Endometrium (tissue), 2 donors: ENCODE measurements around the gene MBD6.
A peak's percentile ranks its signal among the peaks of the same experiment; 100 is the strongest.
"Not testable (repeated sequence)": the region's sequence is repeated elsewhere in the genome, so short reads cannot be mapped to it uniquely, and the experiment has no call there.

ENCODE experiments used
- FAIRE-seq: peaks from 2 replicates; lab custom pipeline; 2012; peaks lifted over from hg19 to GRCh38; lab: Jason Lieb, UNC
- donor health status: control.
- donor health status: control.

MBD6 gene

DNA sequence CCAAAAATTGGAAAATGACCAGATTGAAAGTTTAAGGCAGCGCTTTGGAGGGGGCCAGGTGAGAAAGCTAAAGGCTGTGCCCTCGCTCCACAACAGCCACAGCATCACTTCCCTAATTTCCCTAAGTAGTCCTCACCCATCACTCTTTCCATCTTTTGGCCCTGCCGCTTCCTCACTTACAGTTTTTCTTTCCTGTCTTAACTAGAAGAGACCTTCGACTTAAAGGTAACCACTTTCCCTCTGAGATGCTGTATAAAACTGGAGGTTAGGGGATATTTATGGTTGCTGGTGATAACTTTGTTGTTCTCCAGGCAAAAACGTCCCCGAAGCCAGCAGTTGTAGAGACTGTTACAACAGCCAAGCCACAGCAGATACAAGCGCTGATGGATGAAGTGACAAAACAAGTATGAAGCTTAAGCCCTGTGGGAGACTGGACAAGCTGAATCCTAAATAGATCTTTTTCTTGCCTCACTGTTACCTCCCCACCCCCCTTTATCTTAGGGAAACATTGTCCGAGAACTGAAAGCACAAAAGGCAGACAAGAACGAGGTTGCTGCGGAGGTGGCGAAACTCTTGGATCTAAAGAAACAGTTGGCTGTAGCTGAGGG is 6.6 kb upstream of the MBD6 start:
- no peak for FAIRE-seq

DNA sequence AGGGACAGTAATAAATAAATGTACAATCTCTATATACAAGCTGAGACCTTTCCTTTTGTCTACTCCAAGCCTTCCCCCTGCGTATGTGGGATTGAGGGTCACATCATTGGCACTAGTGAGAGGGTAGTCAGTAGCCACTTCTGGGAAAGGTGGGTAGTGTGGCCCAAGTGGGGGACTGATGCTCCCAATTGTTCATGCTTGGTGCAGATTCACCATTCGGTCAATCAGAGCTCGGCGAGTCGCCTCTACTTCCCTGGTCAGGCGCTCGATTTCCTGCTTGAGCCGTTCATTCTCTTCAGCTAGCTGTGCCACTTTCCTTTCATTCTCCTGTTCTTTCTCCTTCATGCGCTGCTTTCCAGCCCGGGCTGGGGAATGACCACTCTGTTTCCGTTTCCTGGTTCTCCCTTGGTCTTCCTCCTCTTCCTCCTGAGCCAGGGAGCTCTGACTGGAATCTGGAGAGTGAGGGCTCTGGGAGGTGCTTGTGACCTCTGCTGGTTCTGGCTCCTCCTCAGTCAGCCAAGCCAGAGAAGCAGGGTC is 5.9 kb upstream of the MBD6 start:
- no peak for FAIRE-seq

DNA sequence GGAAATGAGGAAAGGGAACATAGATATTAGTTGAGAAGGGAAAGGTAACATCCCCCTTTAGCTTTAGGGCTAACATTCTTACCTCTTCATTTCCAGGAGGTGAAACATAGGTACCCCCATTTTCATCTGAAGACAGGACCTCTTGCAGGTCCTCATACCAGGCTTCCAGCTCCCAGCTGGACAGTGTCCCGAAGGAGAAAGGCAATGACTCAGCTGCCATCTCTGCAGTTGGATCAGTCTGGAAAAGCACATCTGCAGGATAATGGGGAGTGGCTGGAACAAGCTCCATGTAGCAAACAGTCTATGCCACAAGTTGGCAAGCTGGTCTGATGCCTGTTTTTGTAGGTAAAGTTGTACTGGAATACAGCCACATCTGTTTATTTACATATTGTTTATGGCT is 5.4 kb upstream of the MBD6 start:
- FAIRE-seq: no peak

DNA sequence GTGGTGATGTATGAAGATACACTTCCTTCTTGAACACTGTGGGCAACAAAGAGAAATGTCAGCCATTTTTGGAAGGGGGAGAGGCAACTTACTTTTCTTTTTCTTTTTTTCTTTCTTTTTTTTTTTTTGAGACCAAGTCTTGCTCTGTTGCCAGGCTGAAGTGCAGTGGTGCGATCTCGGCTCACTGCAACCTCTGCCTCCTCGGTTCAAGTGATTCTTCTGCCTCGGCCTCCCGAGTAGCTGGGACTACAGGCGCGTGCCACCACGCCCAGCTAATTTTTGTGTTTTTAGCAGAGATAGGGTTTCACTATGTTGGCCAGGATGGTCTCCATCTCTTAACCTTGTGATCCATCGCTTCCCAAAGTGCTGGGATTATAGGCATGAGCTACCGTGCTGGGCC is 4.9 kb upstream of the MBD6 start:
- not testable (repeated sequence) for FAIRE-seq

DNA sequence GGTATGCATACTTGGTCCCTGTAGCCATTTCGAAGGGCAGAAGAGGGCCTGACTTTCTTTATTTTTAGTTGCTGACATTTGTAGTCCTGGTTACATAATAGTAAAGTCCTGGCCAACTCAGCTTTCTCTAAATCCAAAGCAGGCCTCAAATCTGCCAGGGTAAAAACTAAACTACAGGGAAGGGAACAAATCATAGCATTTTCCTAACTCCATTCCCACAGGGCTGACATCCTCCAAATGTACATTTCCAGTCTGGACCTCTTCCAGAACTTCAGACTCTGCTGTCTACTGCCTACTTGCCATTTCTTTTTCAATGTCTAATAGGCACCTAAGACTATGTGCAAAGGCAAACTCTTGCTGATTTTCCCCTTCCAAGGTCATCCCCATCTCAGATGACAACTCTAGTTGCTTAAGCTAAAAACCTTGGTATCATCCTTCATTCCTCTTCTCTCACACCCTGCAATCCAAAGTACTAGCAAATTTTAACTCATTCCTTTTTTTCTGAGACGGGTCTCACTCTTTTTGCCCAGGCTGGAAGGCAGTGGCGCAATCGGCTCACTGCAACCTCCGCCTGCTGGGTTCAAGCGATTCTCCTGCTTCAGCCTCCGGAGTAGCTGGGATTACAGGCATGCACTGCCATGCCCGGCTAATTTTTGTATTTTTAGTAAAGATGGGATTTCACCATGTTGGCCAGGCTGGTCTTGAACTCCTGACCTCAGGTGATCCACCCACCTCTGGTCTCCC is 4.3 kb upstream of the MBD6 start:
- FAIRE-seq: no peak

DNA sequence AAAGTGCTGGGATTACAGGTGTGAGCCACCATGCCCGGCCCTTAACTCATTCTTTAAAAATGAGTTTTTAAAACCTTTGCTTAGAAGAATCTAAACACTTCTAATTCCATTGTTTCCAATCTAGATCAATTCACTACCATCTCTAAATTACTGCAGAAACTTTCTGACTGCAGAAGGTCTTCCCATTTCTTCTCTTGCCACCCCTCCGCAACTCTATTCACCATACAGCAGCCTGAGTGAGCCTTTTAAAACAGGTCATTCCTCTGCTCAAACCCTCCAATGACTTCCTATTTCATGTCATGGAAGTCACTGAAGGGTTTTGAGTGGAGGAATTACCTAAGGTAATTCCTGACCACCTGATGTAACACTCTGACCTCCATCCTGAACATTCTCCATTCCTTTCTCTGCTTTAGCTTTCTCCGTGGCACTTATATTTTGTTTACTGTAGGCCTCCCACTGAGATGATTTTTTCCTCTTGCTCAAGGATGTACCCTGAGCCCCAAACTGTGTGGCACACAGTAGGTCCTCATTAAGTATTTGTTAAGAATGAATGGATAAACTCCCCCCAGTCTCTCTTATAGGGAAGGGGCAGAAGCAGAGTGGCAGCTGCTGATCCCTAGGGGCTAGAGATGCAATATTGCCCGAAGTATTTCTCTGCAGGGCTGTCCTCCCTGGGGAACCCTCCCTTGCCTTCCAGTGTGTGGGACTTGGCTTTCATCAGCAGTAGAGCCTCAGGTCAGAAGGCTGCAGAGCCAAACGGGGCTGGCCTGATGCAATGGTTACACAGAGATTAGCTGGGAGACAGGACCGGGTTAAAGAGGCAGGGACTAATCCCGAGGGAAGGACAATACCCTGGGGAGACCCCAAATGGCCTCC is 3.5 kb upstream of the MBD6 start:
- FAIRE-seq: no peak

DNA sequence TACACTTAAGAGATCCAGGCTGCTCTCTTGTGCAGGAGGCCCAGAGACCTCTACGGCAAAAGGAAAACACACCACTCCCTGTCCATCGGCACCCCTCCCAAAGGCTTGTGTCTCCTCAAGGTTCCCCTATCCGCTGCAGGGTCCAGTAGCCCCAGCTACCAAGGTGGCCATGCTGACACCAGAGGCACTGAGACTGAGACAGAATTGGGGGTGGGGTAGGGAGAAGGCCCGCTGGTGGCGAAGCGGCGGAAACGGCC is 2.9 kb upstream of the MBD6 start:
- FAIRE-seq: no peak

DNA sequence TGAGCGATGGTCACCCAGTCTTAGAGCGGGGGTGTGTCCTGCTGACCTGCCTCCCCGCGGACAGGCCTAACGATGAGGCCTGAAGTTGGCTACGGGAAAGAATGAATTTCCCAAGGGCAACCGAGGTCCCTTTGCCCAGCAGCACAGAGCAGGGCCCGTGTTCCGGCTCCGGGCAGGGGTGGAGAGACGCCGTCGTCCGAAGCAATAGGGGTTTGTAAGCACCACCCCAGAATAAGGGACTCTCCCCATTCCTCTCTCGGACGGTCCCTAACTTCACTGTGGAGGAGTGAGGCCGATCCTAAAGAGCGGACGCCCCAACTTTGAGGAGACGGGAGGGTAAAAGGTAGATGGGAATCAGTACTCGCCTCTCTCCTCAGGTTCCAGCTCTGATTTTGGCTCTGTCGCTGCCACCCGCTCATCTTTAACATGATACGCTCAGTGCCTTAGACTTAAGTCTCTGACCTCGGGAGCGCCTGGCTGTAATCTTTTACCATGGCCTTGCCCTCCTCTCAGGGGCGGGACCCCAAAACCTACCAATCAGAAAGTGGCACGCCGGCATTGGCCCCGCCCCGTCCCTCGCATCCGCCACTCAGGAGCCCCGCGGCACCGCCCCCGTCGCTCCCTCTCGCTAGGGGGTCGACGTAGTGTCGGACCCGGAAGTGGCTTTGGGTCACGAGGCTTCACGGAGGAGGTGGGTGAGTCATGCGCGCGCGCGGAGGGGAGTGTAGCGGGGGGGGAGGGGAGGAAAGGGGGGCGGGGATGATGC is 2.4 kb upstream of the MBD6 start, which contains the start of gene DDIT3:
Gene DDIT3 (minus strand): TSS at position 462 of the 766 bp plus-strand sequence. CDS start 3,108 bp downstream, outside the sequence.
- peak; percentile 79 for FAIRE-seq

DNA sequence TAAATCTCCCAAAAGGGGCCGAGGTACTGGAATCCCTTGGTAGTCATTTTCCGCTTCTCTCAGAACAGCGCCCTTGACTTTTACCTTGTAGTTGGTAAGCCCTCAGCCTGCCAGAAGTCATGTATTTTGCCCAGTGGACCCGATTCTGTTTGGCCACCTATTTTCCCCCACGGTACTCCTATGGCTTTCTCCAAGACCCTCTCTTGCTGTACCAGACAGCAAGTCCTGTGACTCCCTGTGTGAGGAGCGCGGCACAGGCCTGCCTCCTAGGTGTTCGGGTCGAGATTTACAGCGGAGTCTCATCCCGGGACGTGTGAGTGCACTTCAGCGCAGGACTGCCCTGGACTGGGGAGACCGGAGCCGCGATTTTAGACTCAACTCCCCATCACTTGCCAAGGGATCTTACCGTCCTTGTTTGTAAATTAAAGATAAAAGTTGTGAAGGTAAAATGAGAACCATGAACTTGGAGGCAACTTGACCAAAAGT is 1.1 kb upstream of the MBD6 start:
- no peak for FAIRE-seq

DNA sequence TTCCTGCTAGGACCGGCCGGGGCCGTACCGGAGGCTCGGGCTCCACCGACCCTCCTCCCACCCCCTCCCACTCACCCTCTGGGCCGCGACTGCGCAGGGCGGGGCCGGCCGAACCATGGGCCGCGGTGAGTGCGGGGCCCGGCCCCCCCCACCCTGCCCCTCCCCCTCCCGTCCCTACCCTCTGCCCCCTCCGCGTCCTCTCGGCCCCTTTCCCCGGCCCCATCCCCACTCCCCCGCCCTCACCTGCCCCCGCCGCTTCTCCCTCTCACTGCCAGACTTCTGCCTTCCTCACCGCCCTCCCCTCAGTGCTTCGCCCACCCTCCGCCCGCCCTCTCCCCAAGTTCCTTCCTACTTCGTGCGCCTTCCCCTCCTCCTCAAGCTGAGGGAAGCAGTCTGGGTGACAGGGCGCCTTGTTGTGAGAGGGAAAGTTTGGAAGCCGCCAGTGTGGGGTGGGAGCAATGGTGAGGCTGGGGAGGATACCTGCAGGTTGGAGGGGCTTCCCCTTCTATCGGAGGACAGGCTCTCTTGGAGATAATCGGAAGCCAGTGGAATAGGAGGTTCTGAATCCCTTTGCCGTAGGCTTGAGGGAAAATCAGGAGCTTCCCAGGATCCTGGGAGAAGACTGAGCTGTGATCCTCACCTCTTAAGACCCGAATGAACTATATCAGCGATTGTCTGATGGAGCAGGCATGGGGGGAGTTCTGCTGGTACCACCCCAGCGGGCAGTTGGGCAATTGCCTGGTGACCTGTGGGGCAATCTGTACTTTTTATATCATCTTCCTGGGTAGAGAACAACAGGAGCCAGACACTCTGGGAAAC is 472 bp downstream of the MBD6 start:
- FAIRE-seq: no peak

DNA sequence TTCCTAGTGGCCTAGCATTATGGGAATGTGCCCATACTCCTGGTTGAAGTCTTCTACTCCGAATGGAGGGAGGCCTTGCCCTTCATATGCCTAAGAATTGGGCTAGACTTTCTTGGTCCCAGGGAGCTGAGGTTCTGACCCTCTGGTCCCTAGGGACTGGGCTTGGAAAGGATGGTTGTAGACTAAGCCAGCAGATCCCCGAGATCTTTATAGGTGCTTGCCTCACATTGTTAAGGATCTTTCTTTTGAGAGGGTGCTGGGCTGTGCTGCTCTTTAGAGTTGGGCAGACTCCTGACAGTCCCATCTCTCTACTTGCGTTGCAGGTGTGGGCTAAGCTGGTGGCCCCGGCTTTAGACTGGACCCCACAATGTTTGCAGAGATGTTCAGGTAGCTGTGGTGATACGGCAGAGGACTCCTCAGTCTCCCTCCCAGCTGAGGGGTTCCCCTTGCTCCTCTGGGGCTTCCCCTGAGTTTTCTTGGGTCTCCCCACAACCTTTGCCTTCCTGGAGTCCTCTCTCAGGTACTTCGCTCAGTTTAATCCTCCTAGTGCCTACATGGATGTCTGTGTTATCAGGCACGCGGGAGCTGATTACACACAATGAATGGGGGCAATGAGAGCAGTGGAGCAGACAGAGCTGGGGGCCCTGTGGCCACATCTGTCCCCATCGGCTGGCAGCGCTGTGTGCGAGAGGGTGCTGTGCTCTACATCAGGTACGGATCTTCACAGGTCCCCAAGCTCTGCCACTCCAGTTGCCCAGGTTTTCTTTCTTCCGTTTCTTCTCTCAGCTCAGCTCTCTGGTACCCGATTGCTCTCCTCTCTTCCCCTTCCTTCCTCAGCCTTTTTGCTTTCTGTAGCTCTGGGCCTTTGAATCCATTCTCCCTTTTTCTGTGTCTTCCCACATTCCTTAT is 1.3 kb downstream of the MBD6 start:
- FAIRE-seq: no peak

DNA sequence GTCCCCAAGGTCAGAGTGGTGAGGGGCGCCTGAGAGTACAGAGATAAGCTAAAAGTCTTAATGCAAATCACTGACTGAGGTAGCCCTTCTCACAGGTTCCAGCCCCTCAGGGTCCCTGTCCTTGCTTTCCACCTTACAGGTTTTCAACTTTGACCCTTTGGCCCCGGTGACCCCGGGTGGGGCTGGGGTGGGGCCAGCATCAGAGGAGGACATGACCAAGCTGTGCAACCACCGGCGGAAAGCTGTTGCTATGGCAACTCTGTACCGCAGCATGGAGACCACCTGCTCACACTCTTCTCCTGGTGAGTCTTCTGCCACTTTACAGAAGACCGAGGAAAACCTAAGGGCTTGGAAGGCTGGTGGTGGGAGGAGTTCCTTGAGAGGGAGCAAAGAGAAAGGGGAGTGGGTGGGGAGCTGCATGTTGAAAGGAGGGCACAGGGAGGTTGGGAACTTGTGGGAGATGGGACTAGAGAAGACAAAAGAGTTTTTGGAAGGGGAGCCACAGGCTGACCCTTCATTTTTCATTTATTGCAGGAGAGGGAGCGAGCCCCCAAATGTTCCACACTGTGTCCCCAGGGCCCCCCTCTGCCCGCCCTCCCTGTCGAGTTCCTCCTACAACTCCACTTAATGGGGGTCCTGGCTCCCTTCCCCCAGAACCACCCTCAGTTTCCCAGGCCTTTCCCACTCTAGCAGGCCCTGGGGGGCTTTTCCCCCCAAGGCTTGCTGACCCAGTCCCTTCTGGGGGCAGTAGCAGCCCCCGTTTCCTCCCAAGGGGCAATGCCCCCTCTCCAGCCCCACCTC is 2.4 kb downstream of the MBD6 start:
- FAIRE-seq: no peak

DNA sequence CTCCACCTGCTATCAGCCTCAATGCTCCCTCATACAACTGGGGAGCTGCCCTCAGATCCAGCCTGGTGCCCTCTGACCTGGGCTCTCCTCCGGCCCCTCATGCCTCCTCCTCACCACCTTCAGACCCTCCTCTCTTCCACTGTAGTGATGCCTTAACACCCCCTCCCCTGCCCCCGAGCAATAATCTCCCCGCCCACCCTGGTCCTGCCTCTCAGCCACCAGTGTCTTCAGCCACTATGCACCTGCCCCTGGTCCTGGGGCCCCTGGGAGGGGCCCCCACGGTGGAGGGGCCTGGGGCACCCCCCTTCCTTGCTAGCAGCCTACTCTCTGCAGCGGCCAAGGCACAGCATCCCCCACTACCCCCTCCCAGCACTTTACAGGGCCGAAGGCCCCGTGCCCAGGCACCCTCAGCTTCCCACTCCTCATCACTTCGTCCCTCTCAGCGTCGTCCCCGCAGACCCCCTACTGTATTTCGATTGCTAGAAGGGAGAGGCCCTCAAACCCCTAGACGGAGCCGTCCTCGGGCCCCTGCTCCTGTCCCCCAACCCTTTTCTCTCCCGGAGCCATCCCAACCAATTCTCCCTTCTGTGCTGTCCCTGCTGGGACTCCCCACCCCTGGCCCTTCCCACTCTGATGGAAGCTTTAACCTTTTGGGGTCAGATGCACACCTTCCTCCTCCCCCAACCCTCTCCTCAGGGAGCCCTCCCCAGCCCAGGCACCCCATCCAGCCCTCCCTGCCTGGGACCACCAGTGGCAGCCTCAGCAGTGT is 3.2 kb downstream of the MBD6 start:
- no peak for FAIRE-seq

DNA sequence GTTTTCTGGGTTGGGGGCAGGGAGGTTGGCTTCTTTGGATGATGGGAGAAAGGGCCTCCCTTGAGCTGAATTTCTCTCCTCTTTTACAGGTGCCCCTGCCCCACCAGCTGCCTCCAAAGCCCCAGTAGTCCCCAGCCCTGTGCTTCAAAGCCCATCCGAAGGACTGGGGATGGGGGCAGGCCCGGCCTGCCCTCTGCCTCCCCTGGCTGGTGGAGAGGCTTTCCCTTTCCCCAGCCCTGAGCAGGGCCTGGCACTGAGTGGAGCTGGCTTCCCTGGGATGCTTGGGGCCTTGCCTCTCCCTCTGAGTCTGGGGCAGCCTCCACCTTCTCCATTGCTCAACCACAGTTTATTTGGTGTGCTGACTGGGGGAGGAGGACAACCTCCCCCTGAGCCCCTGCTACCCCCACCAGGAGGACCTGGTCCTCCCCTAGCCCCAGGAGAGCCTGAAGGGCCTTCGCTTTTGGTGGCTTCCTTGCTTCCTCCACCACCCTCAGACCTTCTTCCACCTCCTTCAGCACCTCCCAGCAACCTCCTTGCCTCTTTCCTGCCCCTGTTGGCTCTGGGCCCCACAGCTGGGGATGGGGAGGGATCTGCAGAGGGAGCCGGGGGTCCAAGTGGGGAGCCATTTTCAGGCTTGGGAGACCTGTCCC is 4.0 kb downstream of the MBD6 start:
- no peak for FAIRE-seq

DNA sequence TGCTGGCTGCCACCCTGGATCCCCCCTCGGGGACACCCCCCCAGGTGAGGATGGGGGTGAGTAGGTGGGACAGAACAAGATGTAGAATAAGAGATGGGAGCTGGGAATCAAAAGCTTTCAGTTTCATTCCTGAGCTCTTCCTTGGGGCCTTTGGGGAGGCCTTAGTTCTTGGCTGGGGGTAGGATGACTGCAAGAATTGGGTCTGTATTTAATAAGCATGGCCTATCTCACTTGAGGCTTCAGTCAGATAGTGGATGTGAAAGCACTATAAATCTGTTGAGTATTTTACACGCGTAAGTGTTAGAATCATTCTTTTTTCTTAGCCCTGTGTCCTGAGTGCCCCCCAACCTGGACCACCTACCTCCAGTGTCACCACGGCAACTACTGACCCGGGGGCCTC is 4.6 kb downstream of the MBD6 start:
- no peak for FAIRE-seq

DNA sequence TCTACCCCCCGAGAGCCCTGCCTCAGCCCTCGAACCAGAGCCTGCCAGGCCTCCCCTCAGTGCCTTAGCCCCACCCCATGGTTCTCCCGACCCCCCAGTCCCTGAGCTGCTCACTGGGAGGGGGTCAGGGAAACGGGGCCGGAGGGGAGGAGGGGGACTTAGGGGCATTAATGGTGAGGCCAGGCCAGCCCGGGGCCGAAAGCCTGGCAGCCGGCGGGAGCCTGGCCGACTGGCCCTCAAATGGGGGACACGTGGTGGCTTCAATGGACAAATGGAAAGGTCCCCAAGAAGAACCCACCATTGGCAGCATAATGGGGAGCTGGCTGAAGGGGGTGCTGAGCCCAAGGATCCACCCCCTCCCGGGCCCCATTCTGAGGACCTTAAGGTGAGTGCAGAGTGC is 5.6 kb downstream of the MBD6 start:
- no peak for FAIRE-seq

DNA sequence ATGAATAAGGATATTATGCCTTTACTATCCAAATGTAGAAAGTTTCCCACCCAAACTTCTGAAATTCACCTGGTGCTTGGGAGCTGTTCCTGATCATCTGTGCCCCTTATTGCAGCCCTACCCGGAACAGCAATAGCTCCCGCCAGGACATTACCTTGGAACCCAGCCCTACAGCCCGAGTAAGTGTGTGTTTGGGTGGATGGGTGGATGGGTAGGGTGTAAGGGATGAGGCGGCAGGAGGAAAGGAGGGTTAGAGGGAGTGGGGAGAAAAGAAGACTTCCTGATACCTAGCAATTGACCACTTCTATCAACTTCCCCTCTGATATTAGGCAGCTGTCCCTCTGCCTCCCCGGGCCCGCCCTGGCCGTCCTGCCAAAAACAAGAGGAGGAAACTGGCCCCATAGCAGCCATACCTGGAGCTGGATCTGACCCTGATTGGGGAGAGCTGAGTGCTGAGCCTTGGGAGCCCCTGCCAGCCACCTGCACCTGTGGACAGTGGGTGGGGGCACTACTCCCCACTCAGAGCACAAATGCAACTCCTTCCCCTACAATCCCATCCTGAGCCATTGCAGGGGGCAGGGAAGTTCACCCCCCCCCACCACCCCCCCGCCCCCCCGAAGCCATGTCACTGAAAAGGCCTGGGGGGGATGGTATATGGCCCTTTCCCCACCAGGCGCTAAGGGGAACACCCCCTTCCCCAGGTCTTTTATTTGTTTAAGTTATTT is 6.4 kb downstream of the MBD6 start:
- no peak for FAIRE-seq
